GM18498 (cell line): ENCODE results near the gene BTBD9.

Experiments used
- ATAC-seq: cut with Tn5 transposase; IDR thresholded peaks from one replicate; pipeline ENCODE4 v1.9.1; 2021; ENCODE audit warnings: mild to moderate bottlenecking, moderate library complexity; ENCODE audit not compliant: unreplicated experiment

The BTBD9 gene

GRCh38 chr6:38510205-38510604 lies 129.5 kb downstream of the BTBD9 start:
- ATAC-seq, result no peak

DNA sequence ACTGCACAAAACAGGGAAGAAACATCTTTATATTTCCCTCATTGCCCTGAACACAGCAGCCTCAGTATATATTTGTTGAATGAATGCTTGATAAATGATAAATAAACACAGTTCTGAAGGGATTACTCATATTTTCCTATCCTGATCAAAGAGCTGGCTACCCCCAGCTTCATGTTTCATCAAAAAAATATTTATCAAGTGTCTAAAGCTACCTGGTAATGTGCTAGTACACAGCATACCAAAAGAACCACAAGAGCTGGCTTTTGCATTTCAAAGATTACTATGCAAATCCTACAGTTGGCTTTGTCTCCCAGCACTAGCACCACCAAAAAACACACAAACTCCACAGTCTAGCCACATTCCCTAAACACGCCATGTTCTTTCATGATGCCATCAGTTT lies 130.0 kb downstream of the BTBD9 start:
- no peak for ATAC-seq

- ATAC-seq, result no peak
Observed at GRCh38 chr6:38508894-38509293, 130.8 kb downstream of the BTBD9 start.

DNA sequence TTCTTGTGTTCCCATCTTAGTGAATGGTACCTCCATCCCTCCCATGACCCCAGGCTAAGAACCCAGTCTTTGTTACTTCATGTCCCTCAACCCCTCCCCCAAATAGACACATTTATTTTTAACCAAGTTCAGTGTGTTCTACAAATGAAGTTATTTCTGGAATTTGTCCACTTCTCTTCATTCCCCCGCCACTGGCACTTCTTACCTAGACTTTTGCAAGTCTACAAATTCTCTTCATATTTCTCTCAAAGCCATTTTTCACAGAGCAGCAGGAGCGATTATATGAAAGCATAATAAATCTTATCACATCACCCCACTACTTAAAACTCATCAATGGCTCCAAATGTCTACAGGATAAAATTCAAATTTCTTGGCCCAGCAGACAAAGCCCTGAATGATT lies 131.4 kb downstream of the BTBD9 start:
- no peak for ATAC-seq

GRCh38 chr6:38507173-38507572 lies 132.6 kb downstream of the BTBD9 start:
- ATAC-seq, result no peak

GRCh38 chr6:38505826-38506225 lies 133.9 kb downstream of the BTBD9 start:
- no peak for ATAC-seq

DNA sequence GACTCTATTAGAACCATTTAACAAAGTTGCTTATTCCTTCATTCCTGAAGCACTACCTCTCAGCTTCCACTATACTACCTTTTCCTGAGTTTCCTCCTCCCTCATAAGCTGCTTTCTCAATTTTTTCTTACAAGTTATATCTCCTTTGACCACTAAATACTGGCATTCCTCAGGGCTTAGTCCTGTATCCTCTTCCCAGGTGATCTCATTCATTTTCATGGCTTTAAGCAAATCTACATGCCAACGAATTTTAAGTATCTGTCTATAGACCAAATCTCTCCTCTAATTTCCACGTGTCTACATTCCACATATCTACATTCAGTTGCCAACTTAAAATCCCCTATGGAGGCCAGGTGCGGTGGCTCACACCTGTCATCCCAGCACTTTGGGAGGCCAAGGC lies 134.7 kb downstream of the BTBD9 start:
- no peak for ATAC-seq

DNA sequence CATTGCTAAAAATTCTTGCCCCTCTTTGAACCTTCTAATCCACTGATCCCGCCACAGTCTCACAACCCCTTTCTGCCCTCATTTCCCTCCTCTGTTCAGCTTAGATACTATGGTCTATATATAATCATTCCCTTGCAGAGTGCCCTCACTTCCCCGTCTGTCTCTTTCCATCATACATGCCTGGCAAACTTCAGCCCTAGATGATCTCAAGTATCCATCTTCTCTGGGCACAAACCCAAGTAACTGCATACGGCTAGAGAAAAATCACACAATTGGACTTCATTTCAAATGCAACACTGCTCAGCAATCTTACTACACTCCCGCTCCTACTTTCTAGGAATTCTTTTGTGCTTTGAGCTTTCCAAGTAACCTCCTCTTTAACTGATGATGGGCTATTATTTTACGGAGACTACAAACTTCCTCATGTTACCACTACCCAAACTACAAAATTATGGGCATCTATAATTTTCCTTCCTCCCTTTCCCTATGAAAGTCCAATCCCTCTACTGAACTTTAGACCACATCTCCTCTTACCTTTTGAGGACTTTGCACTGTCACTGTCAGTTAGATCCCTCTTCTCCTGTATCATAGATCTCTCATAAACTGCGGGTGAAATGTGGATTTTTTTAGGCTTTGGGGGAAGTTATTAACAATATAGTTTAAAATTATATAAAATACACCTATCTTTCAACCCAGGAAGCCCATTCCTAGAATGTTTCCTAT lies 135.6 kb downstream of the BTBD9 start:
- ATAC-seq, result no peak

GRCh38 chr6:38503032-38503773 lies 136.5 kb downstream of the BTBD9 start:
- ATAC-seq, result no peak

GRCh38 chr6:38502423-38502822 lies 137.3 kb downstream of the BTBD9 start:
- no peak for ATAC-seq

GRCh38 chr6:38501931-38502330 lies 137.8 kb downstream of the BTBD9 start:
- ATAC-seq, result no peak

DNA sequence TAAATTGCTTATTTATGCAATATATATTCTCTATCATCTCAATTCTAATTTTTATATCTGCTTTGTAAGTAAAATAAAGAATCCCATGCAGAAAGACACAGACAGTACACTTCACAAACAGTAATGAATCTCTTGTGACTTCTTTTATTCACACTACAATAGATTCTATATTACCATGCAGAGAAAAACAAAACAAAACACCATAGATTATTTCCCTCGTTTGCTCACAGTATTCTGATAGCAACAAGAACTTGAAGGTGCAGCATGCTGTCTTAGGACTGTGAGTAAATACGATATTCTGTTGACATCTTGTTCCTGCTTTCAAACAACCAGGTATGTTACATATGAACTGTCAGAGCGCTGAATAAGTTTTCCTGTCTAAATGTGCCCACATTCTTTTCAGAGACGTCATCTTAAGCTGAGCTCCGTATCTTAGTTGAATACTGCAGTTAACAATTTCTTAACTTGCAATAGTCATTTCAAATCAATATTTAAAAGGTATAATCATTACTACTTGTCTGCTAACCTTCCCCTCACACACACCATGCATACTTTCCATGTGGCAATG lies 140.1 kb downstream of the BTBD9 start:
- no peak for ATAC-seq

DNA sequence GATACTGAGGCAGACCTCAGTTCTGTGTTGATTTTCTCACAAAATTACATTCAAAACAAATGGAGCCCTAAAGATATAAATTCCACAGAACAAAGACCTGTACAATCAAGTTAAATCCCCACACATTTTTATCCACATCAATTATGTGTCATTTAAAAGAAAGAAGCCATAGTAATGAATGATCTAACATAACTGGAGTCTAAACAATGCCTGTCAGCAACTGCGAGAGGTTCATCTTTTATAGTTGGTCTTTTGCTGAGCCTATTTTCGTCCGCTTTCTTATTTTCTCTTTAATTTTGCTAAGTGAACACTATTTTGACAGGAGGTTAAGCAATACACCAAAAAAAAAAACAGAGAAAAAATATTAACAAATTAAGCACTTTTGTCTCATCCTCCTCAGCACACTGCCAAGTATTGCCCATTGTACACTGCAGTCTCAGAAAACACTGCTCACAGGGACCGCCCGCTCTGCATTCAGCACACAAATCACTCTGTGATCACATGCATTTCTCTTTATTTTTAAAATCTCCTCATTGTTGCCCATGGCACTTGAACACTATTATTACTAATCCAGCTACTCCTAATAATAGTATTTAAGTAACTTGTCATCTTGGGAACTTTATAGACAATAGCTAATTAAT lies 140.8 kb downstream of the BTBD9 start:
- no peak for ATAC-seq

DNA sequence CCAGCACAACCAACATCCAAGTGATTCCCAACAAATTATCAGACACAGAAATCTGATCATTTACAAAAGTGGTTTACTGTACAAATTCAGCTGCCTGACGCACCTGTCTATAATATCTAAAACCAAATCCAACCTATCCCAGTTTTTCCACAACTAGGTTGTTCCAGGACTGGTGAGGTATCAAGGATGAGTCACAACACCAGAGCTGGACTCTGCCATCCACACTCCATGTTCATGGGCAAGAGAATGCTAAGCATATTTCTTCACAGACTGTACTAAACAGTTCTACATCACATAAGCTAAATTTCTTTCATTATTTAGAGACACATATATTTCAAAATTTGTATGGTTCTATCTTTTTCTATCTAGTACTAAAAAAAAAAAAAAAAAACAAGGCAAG lies 141.6 kb downstream of the BTBD9 start:
- no peak for ATAC-seq

GRCh38 chr6:38497546-38497945 lies 142.2 kb downstream of the BTBD9 start:
- no peak for ATAC-seq

GRCh38 chr6:38495922-38496635 lies 143.7 kb downstream of the BTBD9 start:
- peak; percentile 73 for ATAC-seq

DNA sequence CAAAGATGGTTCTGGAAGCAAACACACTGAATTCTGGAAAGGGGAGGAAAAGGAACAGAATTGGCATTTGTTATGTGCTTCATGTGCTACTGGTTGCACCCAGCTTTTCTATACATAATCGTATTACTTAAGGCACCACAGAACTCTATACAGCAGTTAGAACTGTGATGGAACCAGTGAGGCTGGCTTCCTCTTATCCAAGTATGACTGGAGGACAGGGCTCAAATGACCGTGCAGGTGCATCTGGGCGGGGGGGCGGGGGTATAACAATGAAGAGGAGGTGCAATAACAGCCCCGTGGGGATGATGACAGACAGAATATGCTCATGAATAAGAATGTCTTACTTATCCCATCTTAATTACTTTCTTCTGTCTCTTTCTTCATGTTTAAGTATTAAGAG lies 144.2 kb downstream of the BTBD9 start:
- ATAC-seq, result no peak

DNA sequence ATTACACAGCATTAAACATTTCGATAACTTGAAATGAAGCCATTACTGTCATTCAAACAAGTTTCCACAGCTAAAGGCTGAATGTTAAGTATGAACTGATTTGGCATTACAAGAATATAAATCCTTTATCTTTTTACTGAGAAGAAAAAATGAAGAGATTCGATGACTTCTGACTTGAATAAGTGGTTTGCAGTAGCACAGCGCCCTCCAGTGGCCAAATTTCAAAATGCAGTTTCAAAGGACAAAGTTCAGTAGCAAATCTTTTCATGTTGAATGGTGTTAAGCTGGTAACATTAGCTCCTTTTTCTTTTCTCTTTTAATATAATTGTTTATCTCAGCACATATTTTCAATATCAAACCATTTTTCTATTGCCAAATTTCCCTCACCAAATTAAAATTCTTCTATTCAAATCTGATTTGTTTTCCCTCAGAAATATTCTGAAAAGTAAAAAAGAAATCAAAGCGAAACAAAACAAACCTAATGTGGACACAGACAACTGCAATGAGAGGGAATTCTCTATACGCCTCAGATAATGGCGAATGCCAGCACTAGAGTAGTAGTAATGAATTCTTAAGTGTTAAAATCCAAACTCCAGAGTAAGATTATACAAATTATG lies 145.7 kb downstream of the BTBD9 start:
- no peak for ATAC-seq

- no peak for ATAC-seq
Observed at GRCh38 chr6:38492031-38492430, 147.7 kb downstream of the BTBD9 start.

DNA sequence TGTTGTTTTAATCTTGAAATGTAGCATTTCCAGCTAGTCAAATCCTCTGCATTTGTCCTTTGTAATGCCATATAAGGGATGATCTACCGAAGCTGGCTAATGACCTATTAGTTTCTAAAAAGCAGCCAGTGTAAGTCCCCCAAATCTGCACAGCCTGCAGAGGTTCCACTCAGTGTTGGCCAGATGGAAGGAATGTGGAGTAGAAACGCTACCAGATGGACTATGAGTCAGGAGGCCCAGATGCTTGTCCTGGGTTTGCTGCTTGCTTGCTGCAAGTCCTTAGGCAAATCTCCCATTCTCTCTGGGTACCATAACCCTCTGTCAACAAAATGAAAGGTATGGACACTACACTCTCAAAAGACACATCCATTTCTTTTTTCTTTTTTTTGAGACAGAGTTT lies 149.8 kb downstream of the BTBD9 start:
- ATAC-seq, result no peak

GRCh38 chr6:38487423-38487822 lies 152.3 kb downstream of the BTBD9 start:
- ATAC-seq, result no peak
